ENCODE data around the gene DONSON. TPM values are rescaled to one million over a fixed set of nuclear protein-coding genes. Genes with fewer than 3 reads are reported as not detected.

Gene DONSON
- 28.4 and 28.7 TPM in 2 replicates for total RNA-seq

DNA sequence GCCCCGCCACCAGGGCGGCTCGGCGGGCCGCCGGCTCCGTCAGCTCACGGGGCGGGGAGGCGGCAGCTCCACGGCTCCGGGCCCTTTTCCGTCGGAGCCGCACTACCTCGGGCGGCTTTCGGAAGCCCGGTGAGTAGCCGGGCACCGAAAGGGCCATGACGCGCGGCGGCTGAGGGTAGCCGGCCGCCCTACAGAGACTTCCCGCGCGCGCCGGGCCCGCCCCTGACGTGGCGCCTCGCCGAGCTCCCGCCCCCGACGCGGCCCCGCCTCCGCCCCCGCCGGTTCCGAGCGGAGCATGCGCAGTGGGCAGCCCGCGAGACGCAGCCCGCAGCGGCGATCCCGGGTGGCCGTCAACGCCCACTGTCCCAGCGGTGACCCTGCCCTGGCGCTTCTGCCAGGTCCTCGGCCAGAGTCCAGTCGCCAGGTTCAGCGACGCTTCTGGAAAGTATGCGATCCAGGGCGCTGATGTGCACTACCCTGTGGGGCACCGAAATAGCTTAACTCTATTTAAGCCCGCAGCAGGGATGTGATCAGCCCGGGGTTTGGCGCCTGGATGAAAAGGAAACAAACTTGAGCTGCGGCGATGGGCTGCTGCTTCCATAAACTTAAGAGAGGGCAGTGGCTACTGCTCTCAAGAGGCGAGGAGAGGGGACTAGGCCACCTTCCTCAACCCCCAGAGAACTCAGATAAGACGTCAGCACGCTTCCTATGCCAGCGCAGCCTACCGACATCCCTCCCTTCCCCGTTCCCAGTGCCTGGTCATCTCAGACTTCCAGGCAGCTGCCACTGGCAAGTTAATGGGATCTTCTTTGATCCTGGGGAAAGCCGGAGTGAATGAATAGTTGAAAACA lies at the start of gene DONSON:
Gene DONSON (minus strand): TSS at position 200 of the 851 bp plus-strand sequence. CDS start 43 bp downstream, at position 157.

DNA sequence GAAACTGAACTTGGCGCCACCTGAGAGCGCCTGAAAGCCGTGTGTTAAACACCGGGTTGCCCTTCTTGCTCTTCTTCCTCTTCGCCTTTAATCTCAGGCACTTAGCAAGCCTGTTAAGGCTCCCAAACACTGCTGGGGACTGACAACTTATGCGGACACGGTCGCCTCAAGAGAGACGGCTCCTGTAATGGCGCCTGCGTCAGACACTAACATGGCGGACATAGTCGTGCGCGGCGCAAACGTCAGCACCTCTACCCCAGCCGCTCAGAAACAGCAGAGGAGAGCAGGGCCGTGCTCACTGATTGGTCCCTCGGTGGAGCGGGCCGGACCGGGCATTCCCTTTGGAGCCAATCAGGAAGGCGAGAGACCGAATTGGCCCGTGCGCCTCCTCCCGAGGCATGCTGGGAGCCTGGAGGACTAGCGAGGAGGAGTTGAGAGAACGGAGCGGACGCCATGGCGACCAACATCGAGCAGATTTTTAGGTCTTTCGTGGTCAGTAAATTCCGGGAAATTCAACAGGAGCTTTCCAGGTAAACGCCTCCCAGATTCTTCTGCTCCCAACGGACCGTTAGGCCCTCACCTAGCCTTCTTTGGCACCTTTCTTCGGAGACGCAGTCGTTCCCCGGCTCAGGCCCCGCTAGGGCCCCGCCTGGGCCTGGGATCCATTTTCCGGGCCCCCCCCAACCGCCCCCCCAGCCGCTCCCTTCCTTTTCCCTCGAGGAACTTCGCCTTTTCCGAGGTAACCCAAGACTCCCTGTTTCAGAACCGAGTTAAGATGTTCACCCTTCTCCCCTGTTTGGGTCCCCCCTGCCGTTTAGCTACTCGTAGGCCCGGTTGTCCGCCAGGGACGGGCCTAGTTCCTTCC lies 45.6 kb downstream of the DONSON start, which contains the start of gene SON:
Gene SON (plus strand): TSS at position 399 of the 865 bp plus-strand sequence. CDS start 55 bp downstream, at position 454.

GRCh38 chr21:33541756-33542639 lies 46.5 kb downstream of the DONSON start, which contains the start of gene GART:
Gene GART (minus strand): TSS chr21:33542117. CDS start chr21:33539315, 2,802 bp downstream.

Other genes starting within 250 kb of the DONSON start
- gene IFNGR2, start 185.3 kb downstream of the DONSON start, total RNA-seq: 46.4 and 50.7 TPM in 2 replicates
- gene TMEM50B, start 108.7 kb downstream of the DONSON start, total RNA-seq: 12.9 and 20.5 TPM in 2 replicates
- 0.59 and 1.5 TPM in 2 replicates for gene DNAJC28, start 97.0 kb downstream of the DONSON start, total RNA-seq
- 123 and 158 TPM in 2 replicates for gene GART, start 46.6 kb downstream of the DONSON start, total RNA-seq
- gene SON, start 45.6 kb downstream of the DONSON start, total RNA-seq: 52.8 and 56.5 TPM in 2 replicates
- 12.3 and 14.1 TPM in 2 replicates for gene CRYZL1, start 53.1 kb upstream of the DONSON start, total RNA-seq
- 27.1 and 29.9 TPM in 2 replicates for gene ITSN1, start 53.8 kb upstream of the DONSON start, total RNA-seq